ENCODE results near the gene SNHG17.
"Not testable (repeated sequence)": the region's sequence is repeated elsewhere in the genome, so short reads cannot be mapped to it uniquely, and the experiment has no call there.

SNHG17 gene

DNA sequence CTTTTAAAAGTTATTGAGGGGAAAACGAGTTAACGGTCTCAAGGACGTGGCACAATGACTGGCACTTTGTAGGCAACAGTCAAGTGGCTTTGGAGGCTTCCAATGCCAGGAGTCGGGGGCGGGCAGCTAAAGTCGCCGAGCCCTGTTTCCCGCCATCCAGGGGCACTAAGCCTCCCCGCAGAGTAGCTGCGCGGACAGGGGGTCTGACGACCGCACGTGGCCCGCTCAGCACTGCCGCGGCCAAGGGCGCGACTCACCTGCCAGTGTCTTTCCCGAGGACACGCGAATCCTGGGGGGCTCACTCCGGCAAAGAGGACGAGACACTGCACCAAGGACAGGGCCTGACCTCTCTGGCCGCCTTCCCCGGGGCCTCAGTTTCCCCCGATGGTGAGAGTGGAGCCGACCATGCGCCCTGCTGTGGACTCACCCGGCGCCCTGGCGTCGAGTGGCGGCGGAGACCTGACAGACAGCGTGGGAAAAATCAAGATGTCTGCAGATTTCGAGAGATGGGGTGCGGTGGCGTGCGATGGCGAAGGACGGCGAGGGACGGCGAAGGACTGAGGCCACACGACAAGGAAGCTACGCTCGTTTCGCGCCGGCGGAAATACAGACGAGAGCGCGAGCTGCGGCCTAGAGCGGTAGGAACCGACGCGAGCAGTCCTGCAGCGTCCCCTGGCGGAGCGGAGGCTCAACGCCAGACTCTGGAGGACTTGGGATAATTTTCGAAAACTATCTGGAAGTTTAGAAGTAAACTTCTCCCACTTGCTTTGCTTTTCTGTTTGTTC is at the start of gene SNHG17:
TSS of gene SNHG17 (minus strand) at position 559 of the 785 bp plus-strand sequence.
- DNase-seq (ENCODE audit: low read depth, low spot score) = peak; percentile 95

DNA sequence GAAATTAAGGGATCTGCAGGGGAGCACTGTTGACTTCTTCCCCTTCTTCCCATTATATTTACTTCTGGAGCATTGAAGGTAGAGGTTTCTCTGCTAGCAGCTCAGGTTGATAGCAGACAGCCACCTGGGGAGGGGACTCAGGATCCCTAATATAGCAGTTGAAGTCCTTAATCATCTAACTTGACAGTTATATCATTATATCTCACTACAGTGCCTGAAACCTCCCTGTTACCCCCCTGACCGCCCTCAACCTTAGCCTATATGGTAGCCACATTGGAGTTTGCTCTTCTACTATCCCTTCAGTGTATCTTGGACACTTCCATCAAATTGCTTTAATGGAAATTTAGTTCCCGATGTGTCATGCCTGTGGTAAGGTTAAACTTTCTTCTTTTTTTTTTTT is 44.5 kb upstream of the SNHG17 start:
- DNase-seq (ENCODE audit: low read depth, low spot score) = no peak

DNA sequence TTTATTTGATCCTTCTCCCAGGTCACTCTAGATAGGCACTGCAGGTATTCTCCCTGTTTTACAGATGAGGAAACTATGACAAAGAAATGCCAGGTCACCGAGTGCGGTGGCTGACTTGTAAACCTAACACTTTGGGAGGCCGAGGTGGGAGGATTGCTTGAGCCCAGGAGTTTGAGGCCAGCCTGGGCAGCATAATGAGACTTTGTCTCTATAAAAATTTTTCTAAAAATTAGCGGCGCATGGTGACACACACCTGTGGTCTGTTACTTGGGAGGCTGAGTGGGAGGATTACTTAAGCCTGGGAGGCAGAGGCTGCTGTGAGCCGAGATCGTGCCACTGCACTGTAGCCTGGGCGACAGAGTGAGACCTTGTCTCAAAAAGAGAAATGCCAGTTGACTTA is 42.6 kb upstream of the SNHG17 start:
- DNase-seq (ENCODE audit: low read depth, low spot score) = no peak

DNA sequence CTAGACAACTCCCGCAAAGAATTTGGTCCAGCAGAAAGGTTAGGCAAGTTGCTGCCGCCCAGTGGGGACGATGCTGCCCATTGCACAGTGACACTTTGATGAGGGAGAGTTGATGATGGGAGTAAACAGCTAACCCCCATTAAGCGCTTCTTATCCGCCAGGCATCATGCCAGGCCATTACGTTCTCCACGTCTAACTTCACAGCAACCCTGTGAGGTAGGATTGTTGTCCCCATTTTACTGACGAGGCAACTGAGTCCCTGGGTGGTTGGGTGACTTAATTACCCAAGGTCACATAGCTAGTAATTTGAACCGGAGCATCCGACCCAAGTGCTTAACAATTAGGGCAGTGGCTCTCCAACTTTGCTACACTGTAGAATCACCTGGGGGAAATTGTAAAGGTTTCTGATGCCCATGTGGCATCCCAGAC is 38.3 kb upstream of the SNHG17 start:
- peak; percentile 56 for DNase-seq (ENCODE audit: low read depth, low spot score)

DNA sequence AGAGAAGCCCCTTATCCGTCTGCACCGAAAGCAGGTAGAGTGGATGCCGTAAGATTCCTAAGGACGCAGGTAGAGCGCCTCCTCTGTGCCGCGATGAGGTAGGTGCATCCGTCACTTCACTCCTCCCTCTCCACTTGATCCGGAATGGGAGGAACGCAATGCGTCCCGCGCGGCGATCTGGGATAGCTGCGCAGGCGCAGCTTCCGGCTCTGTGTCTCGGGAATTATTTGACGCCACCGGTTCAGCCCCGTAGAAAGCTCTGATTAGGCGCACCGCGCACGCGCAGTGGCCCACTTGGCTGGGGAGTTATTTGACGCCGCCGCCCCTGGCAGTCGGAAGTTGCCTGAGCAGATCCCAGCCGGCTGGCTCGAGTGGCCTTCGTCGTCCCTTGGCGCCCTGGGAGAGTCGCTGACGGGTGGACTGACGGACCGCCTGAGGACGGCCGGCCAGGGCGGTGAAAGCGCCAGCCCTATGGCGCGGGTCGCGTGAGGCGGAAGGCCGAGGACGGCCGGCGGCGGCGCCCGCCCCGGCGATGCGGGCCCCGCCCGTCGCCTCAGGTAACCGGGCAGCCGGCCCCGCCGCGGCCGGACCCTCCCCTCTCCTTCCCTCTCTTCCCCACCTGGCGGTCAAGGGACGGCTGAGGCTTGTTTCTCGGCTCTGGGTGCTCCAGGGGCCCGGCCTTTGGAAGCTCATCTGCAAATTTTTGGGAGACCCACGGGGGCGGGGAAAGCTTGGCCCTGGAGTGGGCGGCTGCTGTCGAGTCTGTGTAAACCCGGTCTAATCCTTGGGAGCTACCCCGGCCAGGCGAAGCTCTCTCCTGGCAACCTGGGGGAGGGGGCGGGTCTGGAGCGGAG is 37.6 kb upstream of the SNHG17 start, which contains the start of gene RALGAPB:
TSS of gene RALGAPB (plus strand) at position 331 of the 854 bp plus-strand sequence. CDS start 15,590 bp downstream, outside the sequence.
- peak; percentile 100 for DNase-seq (ENCODE audit: low read depth, low spot score)

DNA sequence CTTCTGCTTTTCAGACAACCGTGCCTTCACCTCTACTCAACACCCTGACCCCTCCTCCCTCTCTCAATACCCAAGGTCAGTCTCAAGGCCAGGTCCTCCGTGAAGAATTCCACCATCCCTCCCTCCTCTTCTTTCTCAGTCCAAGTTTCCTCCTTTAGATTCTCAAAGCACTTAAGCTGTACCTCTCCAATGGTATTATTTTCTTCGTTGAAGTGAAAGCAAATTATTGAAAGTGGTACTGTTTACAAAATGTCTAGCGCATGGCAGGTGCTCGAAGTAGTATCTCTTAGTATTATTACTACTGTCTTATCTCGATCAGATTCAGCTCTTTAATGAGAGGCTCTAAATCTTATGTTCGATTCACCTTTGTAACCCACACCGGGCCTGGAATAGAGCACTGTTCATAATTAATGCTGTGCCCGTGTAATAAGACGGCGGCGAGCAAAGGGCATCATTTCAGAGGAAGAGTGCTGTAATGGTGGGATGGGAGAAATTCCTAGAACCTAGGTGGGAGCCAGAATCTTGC is 36.9 kb upstream of the SNHG17 start:
- DNase-seq (ENCODE audit: low read depth, low spot score) = no peak

DNA sequence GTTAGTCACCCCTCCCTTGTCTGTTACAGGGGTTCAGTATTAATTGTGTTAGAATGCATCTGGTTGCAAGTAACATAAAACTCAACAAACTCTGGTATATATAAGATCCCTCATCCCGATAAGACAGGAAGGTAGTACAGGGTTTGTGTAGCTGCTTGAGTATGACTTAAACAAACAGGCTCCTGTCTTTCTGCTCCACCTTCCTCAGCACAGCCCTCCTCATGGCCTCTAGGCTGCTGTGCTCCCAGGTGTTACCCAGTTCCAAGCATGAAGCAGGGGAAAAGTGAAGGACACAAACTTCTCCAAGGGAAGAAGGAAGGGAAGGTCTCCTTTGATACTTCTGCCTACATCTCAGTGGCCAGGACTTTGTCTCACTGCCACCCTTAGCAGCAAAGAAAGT is 36.1 kb upstream of the SNHG17 start:
- no peak for DNase-seq (ENCODE audit: low read depth, low spot score)

DNA sequence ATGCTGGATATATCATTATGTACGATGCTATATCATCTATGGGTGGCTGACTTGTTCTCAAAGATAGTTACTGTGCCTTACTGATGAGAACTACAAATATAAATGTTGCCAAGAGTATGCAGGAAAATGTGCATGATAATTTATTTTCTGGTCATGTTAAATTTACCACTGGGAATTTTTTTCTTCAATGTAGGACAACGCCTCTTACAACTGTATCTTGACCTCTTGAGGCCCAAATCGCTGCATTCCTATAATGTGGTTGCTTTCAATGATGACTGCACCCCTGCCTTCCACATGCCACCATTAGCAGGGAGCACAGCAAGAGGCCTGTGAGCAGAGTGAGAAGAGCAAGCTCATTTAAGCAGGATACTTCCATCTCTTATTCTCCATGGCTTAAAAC is 31.9 kb upstream of the SNHG17 start:
- DNase-seq (ENCODE audit: low read depth, low spot score) = no peak

DNA sequence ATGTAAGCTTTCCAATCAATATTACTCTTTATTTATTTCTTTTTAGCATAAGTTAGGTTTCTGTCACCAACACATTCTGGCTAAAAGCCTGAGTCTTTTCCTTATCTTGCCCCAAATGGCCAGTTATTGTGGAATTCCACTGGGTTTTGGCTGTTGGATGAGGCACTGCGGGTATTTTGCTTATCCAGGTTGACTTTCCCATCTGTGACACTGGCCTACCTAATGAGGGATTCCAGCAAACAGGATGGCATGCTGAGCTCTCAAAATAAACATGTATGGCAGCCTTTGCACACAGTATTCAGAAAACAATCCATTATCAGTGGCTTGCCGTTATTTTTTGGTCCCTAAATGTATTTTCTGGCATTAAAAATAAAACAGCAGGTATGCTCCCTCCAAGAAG is 31.0 kb upstream of the SNHG17 start:
- DNase-seq (ENCODE audit: low read depth, low spot score) = no peak

DNA sequence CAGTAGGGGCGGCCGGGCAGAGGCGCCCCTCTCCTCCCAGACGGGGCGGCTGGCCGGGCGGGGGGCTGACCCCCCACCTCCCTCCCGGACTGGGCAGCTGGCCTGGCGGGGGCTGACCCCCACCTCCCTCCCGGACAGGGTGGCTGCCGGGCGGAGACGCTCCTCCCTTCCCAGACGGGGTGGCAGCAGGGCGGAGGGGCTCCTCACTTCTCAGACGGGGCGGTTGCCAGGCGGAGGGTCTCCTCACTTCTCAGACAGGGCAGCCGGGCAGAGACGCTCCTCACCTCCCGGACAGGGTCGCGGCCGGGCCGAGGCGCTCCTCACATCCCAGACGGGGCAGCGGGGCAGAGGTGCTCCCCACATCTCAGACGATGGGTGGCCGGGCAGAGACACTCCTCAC is 26.4 kb upstream of the SNHG17 start:
- not testable (repeated sequence) for DNase-seq (ENCODE audit: low read depth, low spot score)

DNA sequence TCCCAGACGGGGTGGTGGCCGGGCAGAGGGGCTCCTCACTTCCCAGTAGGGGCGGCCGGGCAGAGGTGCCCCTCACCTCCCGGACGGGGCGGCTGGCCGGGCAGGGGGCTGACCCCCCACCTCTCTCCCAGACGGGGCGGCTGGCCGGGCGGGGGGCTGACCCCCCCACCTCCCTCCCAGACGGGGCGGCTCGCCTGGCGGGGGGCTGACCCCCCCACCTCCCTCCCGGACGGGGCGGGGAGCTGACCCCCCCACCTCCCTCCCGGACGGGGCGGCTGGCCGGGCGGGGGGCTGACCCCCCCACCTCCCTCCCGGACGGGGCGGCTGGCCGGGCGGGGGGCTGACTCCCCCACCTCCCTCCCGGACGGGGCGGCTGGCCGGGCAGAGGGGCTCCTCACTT is 26.0 kb upstream of the SNHG17 start:
- not testable (repeated sequence) for DNase-seq (ENCODE audit: low read depth, low spot score)

DNA sequence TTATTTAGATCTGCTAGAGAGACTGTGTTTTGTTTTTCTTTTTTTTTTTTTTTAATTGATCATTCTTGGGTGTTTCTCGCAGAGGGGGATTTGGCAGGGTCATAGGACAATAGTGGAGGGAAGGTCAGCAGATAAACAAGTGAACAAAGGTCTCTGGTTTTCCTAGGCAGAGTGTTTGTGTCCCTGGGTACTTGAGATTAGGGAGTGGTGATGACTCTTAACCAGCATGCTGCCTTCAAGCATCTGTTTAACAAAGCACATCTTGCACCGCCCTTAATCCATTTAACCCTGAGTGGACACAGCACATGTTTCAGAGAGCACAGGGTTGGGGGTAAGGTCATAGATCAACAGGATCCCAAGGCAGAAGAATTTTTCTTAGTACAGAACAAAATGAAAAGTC is 25.5 kb upstream of the SNHG17 start:
- DNase-seq (ENCODE audit: low read depth, low spot score) = not testable (repeated sequence)

DNA sequence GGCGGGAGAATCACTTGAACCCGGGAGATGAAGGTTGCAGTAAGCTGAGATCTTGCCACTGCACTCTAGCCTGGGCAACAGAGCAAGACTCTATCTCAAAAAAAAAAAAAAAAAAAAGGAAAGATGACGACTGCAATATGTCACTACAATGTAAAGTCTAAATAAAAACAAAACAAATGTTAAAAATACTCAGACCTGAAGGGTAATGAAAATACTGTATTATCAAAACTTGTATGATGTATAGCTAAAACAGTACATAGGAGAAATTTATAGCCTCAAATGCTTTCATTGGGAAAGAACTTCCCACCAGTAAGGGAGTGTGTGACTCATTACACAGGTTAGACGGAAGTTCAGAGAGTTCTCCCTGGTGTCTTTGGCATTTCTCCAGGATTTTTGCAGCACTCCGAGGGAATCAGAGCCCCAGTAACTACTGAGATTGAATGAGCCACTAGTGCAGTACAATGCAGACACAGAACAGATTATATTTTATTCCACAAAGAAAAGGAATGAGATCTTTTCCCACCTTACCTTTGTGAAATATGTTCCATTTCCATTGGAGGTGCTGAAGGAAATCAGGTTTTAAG is 25.0 kb upstream of the SNHG17 start:
- peak; percentile 88 for DNase-seq (ENCODE audit: low read depth, low spot score)

DNA sequence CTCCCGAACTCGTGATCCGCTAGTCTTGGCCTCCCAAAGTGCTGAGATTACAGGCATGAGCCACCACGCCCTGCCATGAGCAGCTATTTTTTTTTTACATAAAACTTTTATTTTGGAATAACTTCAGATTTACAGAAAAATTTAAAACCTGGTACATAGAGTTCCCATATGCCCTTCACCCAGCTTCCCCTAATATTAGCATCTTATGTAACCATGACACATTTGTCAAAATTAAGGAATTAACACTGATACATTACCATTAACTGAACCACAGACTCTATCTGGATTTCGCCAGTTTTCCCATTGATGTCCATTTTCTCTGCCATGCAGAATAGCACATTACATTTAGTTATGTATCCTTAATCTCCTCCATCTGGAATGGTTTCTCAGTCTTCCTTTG is 23.2 kb upstream of the SNHG17 start:
- no peak for DNase-seq (ENCODE audit: low read depth, low spot score)

DNA sequence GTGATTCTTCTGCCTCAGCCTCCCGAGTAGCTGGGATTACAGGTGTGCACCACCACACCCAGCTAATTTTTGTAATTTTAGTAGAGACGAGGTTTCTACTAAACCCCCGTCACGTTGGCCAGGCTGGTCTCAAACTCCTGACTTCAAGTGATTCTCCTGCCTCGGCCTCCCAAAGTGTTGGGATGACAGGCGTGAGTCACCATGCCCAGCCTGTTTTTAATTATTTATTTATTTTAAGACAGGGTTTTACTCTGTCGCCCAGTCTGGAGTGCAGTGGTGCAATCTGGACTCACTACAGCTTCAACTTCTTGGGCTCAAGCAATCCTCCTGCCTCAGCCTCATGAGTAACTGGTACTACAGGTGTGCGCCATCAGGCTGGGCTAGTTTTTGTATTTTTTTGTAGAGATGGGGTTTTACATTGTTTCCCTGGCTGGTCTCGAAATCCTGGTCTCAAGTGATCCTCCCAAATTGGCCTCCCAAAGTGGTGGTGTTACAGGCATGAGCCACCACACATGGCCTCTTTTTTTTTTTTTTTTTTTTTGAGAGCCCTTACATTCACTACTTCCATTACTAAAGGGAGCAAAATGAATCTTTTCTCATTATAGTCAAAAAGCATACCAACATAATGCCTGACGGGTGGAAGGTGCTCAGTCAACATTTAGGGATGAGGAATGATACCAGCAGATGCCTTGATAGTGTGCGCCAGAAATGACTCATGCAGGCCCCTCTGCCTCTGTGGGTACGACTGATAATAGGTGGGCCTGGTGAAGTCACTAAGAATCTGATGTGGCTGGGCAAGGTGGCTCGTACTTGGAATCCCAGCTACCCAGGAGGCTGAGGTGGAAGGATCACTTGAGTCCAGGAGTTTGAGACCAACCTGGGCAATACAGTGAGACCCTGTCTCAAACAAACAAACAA is 19.7 kb upstream of the SNHG17 start:
- no peak for DNase-seq (ENCODE audit: low read depth, low spot score)

DNA sequence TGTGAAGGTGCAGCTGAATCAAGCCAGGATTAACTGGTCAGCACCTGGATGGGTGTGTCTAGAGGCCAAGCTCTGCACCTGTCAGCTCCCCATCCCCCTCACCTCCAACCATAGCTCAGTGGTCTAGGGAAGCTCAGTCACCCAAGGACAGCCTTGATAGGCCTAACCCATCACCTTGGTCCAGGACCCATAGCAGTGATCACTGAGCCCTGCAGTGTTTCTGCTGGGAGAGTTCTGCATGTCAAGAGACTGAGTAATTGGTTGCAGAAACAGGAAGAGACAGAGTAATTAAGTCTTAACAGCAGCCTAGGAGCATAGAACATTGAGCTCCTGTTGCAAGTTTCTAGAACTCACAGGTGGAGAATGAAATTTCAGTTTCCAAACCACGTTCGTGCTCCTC is 18.8 kb upstream of the SNHG17 start:
- no peak for DNase-seq (ENCODE audit: low read depth, low spot score)

DNA sequence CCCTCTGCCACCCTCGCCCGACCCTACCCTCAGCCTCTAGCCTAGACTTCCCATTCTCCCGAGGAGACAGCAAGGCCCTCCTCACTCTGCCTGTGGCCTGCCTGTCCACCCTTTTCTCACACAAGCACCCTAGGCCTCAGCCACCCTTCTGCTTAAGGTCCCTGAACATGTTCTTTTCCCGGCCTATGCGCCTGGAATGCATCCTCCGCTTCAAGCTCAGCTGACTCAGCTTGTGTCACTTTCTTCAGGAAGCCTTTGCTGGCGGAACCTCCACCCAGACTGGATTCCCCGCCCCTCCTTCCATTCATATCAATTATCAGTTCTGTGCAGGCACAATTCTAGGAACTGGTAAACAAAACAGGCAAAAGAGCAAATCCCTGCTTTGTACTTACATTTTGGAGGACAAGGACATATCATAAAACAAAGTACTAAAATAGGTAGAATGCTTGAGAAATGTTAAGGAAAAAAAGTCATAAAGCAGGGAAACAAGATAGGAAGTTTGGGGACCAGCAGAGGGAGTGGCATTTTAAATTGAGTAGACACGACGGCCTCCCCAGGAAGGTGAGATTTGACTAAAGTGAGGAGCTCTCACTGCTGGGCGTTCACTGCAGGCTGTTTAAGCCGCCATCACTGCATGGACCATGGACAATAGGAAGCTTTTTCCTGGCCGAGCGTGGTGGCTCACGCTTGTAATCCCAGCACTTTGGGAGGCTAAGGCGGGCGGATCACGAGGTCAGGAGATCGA is 17.9 kb upstream of the SNHG17 start:
- peak; percentile 72 for DNase-seq (ENCODE audit: low read depth, low spot score)

DNA sequence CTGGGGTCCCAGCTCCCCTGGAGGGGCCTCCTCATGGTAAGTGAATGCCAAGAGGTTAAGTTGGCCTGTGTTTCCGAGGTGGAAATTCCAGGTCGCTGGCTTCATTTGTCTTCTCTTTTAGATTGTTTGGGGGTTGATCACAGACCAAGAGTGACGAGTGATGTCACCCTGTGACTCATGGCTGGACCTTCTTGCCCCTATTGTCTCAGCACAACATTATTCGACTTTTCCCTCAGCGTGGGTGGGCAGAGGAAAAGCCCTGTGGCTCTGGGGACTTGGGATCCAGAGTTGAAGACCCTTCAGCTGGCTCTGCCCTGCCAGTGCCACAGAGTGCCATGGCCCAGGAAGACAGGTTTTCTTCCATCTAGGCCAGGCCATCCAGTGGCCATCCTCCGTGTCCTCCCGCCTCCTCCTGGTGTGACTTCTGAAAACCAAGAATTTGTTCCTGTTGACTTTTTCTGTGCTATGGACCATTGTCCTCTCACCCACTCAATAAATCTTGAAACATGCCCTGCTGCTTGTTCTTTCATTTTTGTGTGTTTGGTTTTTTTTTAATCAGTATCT is 15.4 kb upstream of the SNHG17 start:
- peak; percentile 81 for DNase-seq (ENCODE audit: low read depth, low spot score)

DNA sequence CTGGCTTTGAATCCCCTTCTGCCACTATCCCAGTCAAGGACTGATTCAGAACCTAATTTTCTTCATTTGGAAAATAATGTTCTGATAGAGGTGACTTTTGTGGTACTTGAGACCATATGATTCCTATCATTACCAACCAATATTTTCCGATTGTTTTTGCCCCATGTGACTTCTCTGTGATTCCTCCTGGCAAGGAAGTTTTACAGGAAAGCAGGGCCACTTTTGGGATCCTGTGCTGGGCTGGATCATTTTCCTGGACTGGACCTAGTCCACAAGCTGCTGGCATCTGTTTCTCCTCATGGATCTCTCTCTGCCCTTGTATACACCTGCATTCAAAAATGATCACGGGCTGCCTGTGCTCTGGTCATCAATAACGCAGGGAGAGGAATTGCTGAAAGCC is 13.9 kb upstream of the SNHG17 start:
- DNase-seq (ENCODE audit: low read depth, low spot score) = no peak
